Left lung (tissue), 14 donors: ENCODE results near the gene ELL3. TPM values are rescaled to one million over a fixed set of nuclear protein-coding genes. Genes with fewer than 3 reads are reported as not detected.
"Not testable (repeated sequence)": the region's sequence is repeated elsewhere in the genome, so short reads cannot be mapped to it uniquely, and the experiment has no call there.

ENCODE experiments used
- ATAC-seq: fragments of 200-7000 bp; cut with Tn5 transposase; one replicate; pipeline ENCODE4 v1.9.1; 2020; ENCODE audit warnings: moderate library complexity
- DNase-seq, 4 donors: peaks; one replicate each; pipeline ENCODE4 v3.0.0-alpha.2; 2013 to 2020
- H3K27ac ChIP-seq, 2 donors: fragments of 200-600 bp; sonication (generic) in 1 of 2; one replicate each; pipeline versions ENCODE4 v1.5.0 to v1.8.0; 2020 to 2021
- H3K27me3 ChIP-seq, 2 donors: fragments of 200-600 bp; sonication (generic) in 1 of 2; one replicate each; pipeline versions ENCODE4 v1.5.0 to v1.8.0; 2020 to 2021
- H3K36me3 ChIP-seq, 2 donors: fragments of 200-600 bp; sonication (generic) in 1 of 2; one replicate each; pipeline versions ENCODE4 v1.5.0 to v1.8.0; 2020 to 2021
- H3K4me1 ChIP-seq, 2 donors: fragments of 200-600 bp; one replicate each; pipeline ENCODE4 v1.8.0; 2021
- H3K4me3 ChIP-seq, 2 donors: fragments of 200-600 bp; sonication (generic) in 1 of 2; one replicate each; pipeline versions ENCODE4 v1.5.0 to v1.8.0; 2020 to 2021; ENCODE audit warnings: mild to moderate bottlenecking in 1 of 2
- H3K9me3 ChIP-seq, 2 donors: fragments of 200-600 bp; sonication (generic) in 1 of 2; one replicate each; pipeline versions ENCODE4 v1.5.0 to v1.8.0; 2020 to 2021
- CTCF ChIP-seq, 2 donors: fragments of 200-600 bp; sonication (generic) in 1 of 2; IDR thresholded peaks; one replicate each; pipeline versions ENCODE4 v1.5.0 to v1.8.0; 2021; ENCODE audit warnings: antibody characterized with exemption in 2 of 2
- intact Hi-C, 2 donors: fragments of 100-400 bp; cut with DNase I; formaldehyde crosslinking; loops; one replicate each; pipeline versions ENCODE4 v1.11.2 to v1.14.2; 2022
- long read RNA-seq, 12 donors: library from polyadenylated mRNA in 2 of 12; unstranded in 2 of 12; transcript quantifications; one replicate each; pipeline ENCODE4 v2.0.0 and lab custom pipeline, GENCODE V29; 2019 to 2026
- polyA plus RNA-seq, 6 donors: library from polyadenylated mRNA; unstranded; fragments of 120-200 nt; gene quantifications; one replicate each; pipeline ENCODE4 v1.2.1, GENCODE V29; 2013; ENCODE audit not compliant: insufficient read length in 6 of 6
- total RNA-seq, 2 donors: library from RNA; stranded (reverse); fragmentation: NEBNext Ultra II Directional; extraction: Animal tissue kit (Norgen Biotek cat#: 25700); gene quantifications; one replicate each; pipeline ENCODE4 v1.2.1, GENCODE V29; 2021
- donor health status: DM: no; HTN: yes; CAD: no.
- donor health status: DM: no; HTN: no; CAD: no.

ELL3 gene, protein sequence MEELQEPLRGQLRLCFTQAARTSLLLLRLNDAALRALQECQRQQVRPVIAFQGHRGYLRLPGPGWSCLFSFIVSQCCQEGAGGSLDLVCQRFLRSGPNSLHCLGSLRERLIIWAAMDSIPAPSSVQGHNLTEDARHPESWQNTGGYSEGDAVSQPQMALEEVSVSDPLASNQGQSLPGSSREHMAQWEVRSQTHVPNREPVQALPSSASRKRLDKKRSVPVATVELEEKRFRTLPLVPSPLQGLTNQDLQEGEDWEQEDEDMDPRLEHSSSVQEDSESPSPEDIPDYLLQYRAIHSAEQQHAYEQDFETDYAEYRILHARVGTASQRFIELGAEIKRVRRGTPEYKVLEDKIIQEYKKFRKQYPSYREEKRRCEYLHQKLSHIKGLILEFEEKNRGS
- total RNA-seq (10 to 100 TPM in 1 of 2 donors, 1 to 10 TPM in 1; 4.4 to 14.5 TPM), polyA plus RNA-seq (1 to 10 TPM; 4.8 to 8.7 (median 6.1) TPM)
- long read RNA-seq, donor 1 = 0 reads
- long read RNA-seq, donor 2 = 0 reads
- long read RNA-seq, donor 3 = 0 reads
- long read RNA-seq, donor 4, partial matches to known transcripts = 0 of 3 reads
- long read RNA-seq, donor 4, other reads (novel, unspliced or antisense) = 2 of 3 reads
- long read RNA-seq, donor 5, partial matches to known transcripts = 0 of 1 reads
- long read RNA-seq, donor 5, other reads (novel, unspliced or antisense) = 0 of 1 reads
- long read RNA-seq, donor 6, partial matches to known transcripts = 1,085 of 1,093 reads
- long read RNA-seq, donor 6, other reads (novel, unspliced or antisense) = 7 of 1,093 reads
- long read RNA-seq, donor 7 = 0 reads
- long read RNA-seq, donor 8, partial matches to known transcripts = 0 of 1 reads
- long read RNA-seq, donor 8, other reads (novel, unspliced or antisense) = 0 of 1 reads
- long read RNA-seq, donor 9 = 0 reads
- long read RNA-seq, donor 10, partial matches to known transcripts = 0 of 1 reads
- long read RNA-seq, donor 10, other reads (novel, unspliced or antisense) = 0 of 1 reads
- long read RNA-seq, donor 11 = 0 reads
- long read RNA-seq, donor 12 = 0 reads

DNA sequence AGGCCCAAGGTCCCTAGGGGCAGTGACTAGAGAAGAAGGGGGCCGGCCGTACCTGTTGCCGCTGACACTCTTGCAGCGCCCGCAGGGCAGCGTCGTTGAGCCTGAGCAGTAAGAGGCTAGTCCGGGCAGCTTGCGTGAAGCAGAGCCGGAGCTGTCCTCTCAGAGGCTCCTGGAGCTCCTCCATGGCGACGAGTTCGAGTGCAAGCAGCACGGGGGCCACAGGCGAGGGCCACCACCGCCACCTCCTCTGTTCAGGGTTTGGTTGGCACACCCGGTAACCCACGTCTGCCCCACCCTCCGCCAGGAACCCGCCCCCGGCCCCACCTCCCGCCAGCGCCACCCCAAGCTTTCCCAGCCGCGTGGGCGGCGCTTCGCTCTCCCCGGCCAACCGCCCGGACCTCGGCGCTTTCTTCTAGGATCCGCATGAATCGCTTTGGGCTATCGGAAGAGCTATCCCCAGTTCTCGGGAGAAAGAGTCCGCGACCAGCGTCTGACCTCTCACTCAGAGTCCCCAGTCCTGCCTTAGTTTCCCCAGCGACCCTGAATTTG is at the start of gene ELL3:
TSS of gene ELL3 (minus strand) at position 249 of the 549 bp plus-strand sequence. CDS start at position 184, 65 bp downstream.
- intact Hi-C loops = no loop called here
- H3K4me1 ChIP-seq = peaks cover 0 to 27% of the 10 kb centered on the region in 2 donors
- H3K36me3 ChIP-seq = peaks cover 0 to 28% of the 10 kb centered on the region in 2 donors
- H3K4me3 ChIP-seq = peak within 1 kb of the TSS; percentile 52 to 71
- no peak for TF ChIP-seq CTCF (IDR thresholded peaks at IDR 0.05)
- DNase-seq (peak; percentile 68 to 96 (median 81)), ATAC-seq (peak; percentile 92)
- H3K27ac ChIP-seq = peak within 1 kb of the TSS; percentile 90 to 92
- no peaks in the 10 kb centered on the region for H3K27me3 ChIP-seq
- no peaks in the 10 kb centered on the region for H3K9me3 ChIP-seq

DNA sequence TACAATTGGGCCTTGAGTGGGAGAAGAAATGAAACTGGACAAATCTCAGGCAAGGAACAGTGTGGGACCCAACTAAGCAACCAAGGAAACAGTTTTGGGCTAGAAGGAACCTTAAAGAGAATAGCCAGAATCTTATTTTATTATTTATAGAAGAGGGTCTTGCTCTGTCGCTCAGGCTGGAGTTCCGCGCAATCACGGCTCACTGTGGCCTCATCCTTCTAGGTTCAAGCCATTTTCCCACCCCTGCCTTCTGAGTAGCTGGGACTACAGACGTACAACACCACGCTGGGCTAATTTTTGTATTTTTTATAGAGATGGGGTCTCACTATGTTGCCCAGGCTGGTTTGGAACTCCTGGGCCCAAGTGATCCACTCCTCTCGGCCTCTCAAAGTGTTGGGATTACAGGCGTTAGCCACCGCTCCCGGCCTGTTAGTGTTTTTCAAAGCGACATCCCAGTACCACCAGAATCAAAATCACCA is 49.3 kb upstream of the ELL3 start:
- Histone ChIP-seq H3K4me1 (peaks cover 19 to 67% of the 10 kb centered on the region in 2 donors), H3K4me3 (peak overlapping the region in 1 of 2 donors; percentile 67), H3K27me3 (no peaks in the 10 kb centered on the region), H3K36me3 (no peaks in the 10 kb centered on the region), H3K27ac (peak overlapping the region in 1 of 2 donors; percentile 67), H3K9me3 (no peaks in the 10 kb centered on the region)
- no peak for TF ChIP-seq CTCF (IDR thresholded peaks at IDR 0.05)
- ATAC-seq = no peak
- no peak for DNase-seq
- intact Hi-C loops = no loop called here

DNA sequence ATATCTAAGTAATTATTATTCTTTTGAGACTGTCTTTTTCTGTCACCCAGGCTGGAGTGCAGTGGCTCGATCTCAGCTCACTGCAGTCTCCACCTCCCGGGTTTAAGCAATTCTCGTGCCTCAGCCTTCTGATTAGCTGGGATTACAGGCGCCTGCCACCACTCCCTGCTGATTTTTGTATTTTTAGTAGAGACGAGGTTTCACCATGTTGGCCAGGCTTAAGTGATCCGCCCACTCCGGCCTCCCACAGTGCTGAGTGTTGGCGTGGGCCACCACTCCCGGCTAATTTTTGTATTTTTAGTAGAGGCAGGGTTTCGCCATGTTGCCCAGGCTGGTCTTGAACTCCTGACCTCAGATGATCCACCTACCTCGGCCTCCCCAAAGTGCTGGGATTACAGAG is 48.5 kb upstream of the ELL3 start:
- H3K27me3 ChIP-seq, DNase-seq, H3K4me3 ChIP-seq, intact Hi-C loops, H3K36me3 ChIP-seq, H3K9me3 ChIP-seq, H3K27ac ChIP-seq, ATAC-seq: not testable (repeated sequence)
- H3K4me1 ChIP-seq = peaks cover 19 to 71% of the 10 kb centered on the region in 2 donors

DNA sequence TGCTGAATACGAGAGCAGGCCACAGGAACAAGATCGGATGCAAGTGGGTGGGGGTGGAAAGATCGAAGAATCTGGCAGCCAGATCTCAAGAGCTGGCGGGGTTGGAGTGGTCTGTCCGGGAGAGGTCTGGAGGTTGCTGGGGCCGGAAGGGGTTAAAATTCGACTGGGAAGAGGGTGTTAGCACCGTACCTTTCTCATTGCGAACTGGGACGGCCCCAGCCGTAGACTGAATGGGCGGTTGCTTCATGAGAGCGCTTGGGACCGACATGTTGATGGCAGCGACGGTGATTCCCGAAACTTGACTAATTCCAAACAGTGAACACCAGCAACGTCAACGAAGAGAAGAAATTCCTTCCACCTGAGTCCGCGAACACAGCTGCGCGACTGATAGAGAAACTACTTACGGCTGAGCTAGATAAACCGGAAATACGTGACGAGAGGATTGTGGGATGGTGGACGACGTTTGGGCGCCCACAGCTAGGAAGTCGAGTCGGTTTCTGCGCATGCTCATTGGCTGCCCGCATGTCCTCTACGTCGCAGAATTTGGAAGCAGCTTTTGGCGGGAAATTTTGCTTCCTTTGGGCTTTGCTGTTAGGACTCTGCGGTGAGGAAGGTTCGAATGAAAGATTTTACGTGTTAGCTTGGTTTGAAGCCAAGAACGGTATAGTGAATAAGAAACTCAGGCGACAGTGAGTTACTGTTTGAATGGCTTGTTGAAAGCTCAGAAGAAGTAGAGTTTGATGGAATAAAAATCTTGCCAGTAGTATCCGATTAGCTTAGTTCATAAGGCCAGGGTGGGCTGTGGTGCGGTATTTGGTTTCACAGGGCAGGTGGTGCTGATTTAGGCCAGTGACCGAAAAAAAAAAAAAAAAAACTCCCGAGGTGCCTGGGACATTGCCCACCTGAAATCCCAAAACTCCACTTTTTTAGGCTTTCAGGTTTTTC is 47.8 kb upstream of the ELL3 start, which contains the start of gene MFAP1:
TSS of gene MFAP1 (minus strand) at position 389 of the 945 bp plus-strand sequence. CDS start at position 268, 121 bp downstream.
- ATAC-seq = peak; percentile 89

More for the DNA sequence above, 47.8 kb upstream of the ELL3 start, which contains the start of gene MFAP1:
- Histone ChIP-seq H3K4me3 (peak within 1 kb of the TSS; percentile 62 to 81), H3K4me1 (peaks cover 19 to 73% of the 10 kb centered on the region in 2 donors), H3K27ac (peak within 1 kb of the TSS; percentile 92 to 94), H3K9me3 (no peaks in the 10 kb centered on the region), H3K27me3 (no peaks in the 10 kb centered on the region), H3K36me3 (no peaks in the 10 kb centered on the region)
- intact Hi-C loops = no loop called here
- no peak for TF ChIP-seq CTCF (IDR thresholded peaks at IDR 0.05)
- DNase-seq = peak; percentile 93 to 98 (median 95)
